GM12878 (cell line): ENCODE results near the gene GPC6.

Source experiments
- CTCF ChIP-seq, 3 experiments: IDR thresholded peaks in 2 of 3; conservative IDR thresholded peaks in 1 of 3; 2 replicates each; pipeline ENCODE4 v1.5.1; 2011; ENCODE audit warnings: low read depth in 3 of 3, low read length in 3 of 3, mild to moderate bottlenecking in 3 of 3, control low read depth in 2 of 3, moderate library complexity in 2 of 3, inconsistent platforms in 1 of 3, mixed read lengths in 1 of 3; ENCODE audit not compliant: control insufficient read depth in 2 of 3, insufficient read depth in 1 of 3; ENCODE audit errors: extremely low read depth in 1 of 3
- POLR2A ChIP-seq: IDR thresholded peaks from 2 replicates; pipeline ENCODE4 v1.6.1; 2011; ENCODE audit warnings: low read depth, mild to moderate bottlenecking, low read length
- ZNF274 ChIP-seq: IDR thresholded peaks from one replicate; pipeline ENCODE4 v1.8.0; 2011; ENCODE audit not compliant: insufficient read length, insufficient read depth

DNA sequence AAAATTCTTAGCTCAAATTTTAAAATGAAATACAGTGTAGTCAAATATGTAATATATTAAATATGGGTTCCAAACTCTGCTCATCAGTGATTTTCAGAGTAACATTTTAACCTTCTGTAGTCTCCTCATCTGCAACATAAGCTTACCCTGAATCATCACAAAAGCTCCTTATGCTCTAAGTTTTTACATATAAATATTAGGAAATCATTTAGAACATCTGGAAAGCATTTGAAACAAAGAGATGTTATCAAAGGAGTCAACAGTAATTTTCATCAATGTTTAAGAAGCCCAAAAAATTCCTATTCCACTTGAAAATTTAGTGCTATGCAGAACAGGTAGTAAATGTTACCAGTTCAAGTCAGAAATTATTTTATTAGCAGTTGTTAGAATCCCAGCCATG is 1028.1 kb downstream of the GPC6 start:
- TF ChIP-seq ZNF274 (no peak), CTCF (IDR thresholded peaks at IDR 0.05 in 2 of 3, conservative IDR thresholded peaks at IDR 0.05 in 1 of 3; ENCODE audit: control insufficient read depth in 2 of 3, extremely low read depth in 1 of 3, insufficient read depth in 1 of 3, low read depth in 3 of 3, low read length in 3 of 3) (no peak), POLR2A (no peak)
